Ishikawa (cell line): ENCODE results near the gene ZHX3.

Experiments used
- CEBPB ChIP-seq: IDR thresholded peaks from 2 replicates; pipeline ENCODE4 v1.6.1; 2012
- CREB1 ChIP-seq: IDR thresholded peaks from 2 replicates; pipeline ENCODE4 v1.6.1; 2012; ENCODE audit warnings: low read depth
- EGR1 ChIP-seq: IDR thresholded peaks from 2 replicates; pipeline ENCODE4 v1.6.1; 2012
- EP300 ChIP-seq: IDR thresholded peaks from 2 replicates; pipeline ENCODE4 v1.6.1; 2012; ENCODE audit warnings: borderline replicate concordance
- FOXM1 ChIP-seq: IDR thresholded peaks from 2 replicates; pipeline ENCODE4 v1.6.1; 2012; ENCODE audit warnings: low read depth, borderline replicate concordance
- MAX ChIP-seq: IDR thresholded peaks from 2 replicates; pipeline ENCODE4 v1.6.1; 2012
- NFIC ChIP-seq: IDR thresholded peaks from 2 replicates; pipeline ENCODE4 v1.6.1; 2012
- RAD21 ChIP-seq: IDR thresholded peaks from 2 replicates; pipeline ENCODE4 v1.6.1; 2012; ENCODE audit warnings: low read depth
- REST ChIP-seq: IDR thresholded peaks from 2 replicates; pipeline ENCODE4 v1.6.1; 2012; ENCODE audit warnings: low read depth, mild to moderate bottlenecking
- TAF1 ChIP-seq: IDR thresholded peaks from 2 replicates; pipeline ENCODE4 v1.6.1; 2012; ENCODE audit warnings: low read depth, mild to moderate bottlenecking
- TCF12 ChIP-seq: IDR thresholded peaks from 2 replicates; pipeline ENCODE4 v1.6.1; 2012; ENCODE audit warnings: low read depth
- TEAD4 ChIP-seq: IDR thresholded peaks from 2 replicates; pipeline ENCODE4 v1.6.1; 2012
- USF1 ChIP-seq: IDR thresholded peaks from 2 replicates; pipeline ENCODE4 v1.6.1; 2012
- YY1 ChIP-seq: IDR thresholded peaks from 2 replicates; pipeline ENCODE4 v1.6.1; 2012; ENCODE audit warnings: low read depth
- ZBTB7A ChIP-seq: IDR thresholded peaks from 2 replicates; pipeline ENCODE4 v1.6.1; 2012; ENCODE audit warnings: low read depth

The ZHX3 gene

GRCh38 chr20:41213150-41213820 is 104.2 kb downstream of the ZHX3 start:
- TF ChIP-seq EGR1 (no peak), CREB1 (no peak), TEAD4 (no peak), USF1 (no peak), MAX (no peak), TAF1 (no peak), EP300 (no peak), CEBPB (no peak)

- TF ChIP-seq EP300 = no peak
- no peak for TF ChIP-seq MAX
Measured at GRCh38 chr20:41205313-41205712, 112.2 kb downstream of the ZHX3 start.

GRCh38 chr20:41204304-41205265 is 112.9 kb downstream of the ZHX3 start:
- TF ChIP-seq MAX = no peak
- no peak for TF ChIP-seq TCF12
- TF ChIP-seq EGR1 = no peak
- no peak for TF ChIP-seq REST
- TF ChIP-seq TEAD4 = no peak
- TF ChIP-seq NFIC = no peak
- TF ChIP-seq USF1 = no peak
- TF ChIP-seq CREB1 = no peak
- no peak for TF ChIP-seq FOXM1
- no peak for TF ChIP-seq EP300
- no peak for TF ChIP-seq YY1
- no peak for TF ChIP-seq ZBTB7A

- TF ChIP-seq USF1 = no peak
- no peak for TF ChIP-seq TCF12
- TF ChIP-seq NFIC = no peak
- no peak for TF ChIP-seq EP300
- no peak for TF ChIP-seq REST
- TF ChIP-seq MAX = no peak
- TF ChIP-seq FOXM1 = no peak
- TF ChIP-seq TEAD4 = no peak
- TF ChIP-seq TAF1 = no peak
- no peak for TF ChIP-seq ZBTB7A
Measured at GRCh38 chr20:41203660-41204059, 113.9 kb downstream of the ZHX3 start.

- TF ChIP-seq FOXM1 (no peak), ZBTB7A (no peak), CEBPB (no peak), YY1 (no peak), EGR1 (no peak), TCF12 (no peak), MAX (no peak), TEAD4 (no peak), EP300 (no peak), RAD21 (no peak)
Measured at GRCh38 chr20:41202426-41202825, 115.1 kb downstream of the ZHX3 start.
